Natural killer cell (primary cell): ENCODE results near the gene CIAO3. TPM values are rescaled to one million over a fixed set of nuclear protein-coding genes. Genes with fewer than 3 reads are reported as not detected.

ENCODE experiments used
- ATAC-seq, 3 donors: fragments of 150-1000 bp in 2 of 3; fragments of 200-7000 bp in 1 of 3; cut with Tn5 transposase; 1 replicate in 1 of 3; 2 replicates in 2 of 3; pipeline ENCODE4 v1.10.0; 2021; ENCODE audit warnings: mild to moderate bottlenecking in 2 of 3, moderate library complexity in 2 of 3
- DNase-seq, 2 donors: peaks; one replicate each; pipeline versions ENCODE4 v3.0.0 to v3.0.0-alpha.2; 2013 to 2021; ENCODE audit warnings: mixed read lengths in 1 of 2
- H3K27ac ChIP-seq: one replicate; pipeline ENCODE4 v1.5.1; 2013; ENCODE audit warnings: mild to moderate bottlenecking, low read length
- H3K27me3 ChIP-seq: one replicate; pipeline ENCODE4 v1.6.1; 2013; ENCODE audit warnings: low read length; ENCODE audit not compliant: control insufficient read depth, insufficient read depth
- H3K36me3 ChIP-seq: one replicate; pipeline ENCODE4 v1.6.1; 2013; ENCODE audit warnings: low read length; ENCODE audit not compliant: control insufficient read depth, insufficient read depth
- H3K4me1 ChIP-seq: one replicate; pipeline ENCODE4 v1.6.1; 2013; ENCODE audit warnings: low read length; ENCODE audit not compliant: control insufficient read depth, insufficient read depth
- H3K4me3 ChIP-seq: one replicate; pipeline ENCODE4 v1.5.1; 2013; ENCODE audit warnings: low read length
- H3K9me3 ChIP-seq: one replicate; pipeline ENCODE4 v1.6.1; 2013; ENCODE audit warnings: low read length; ENCODE audit not compliant: control insufficient read depth, insufficient read depth
- H3K27ac Mint-ChIP-seq, 2 donors: one replicate each; pipeline ENCODE4 v1.8.0; 2022; ENCODE audit warnings: mild to moderate bottlenecking in 2 of 2, mixed read lengths in 2 of 2, moderate library complexity in 1 of 2
- H3K27me3 Mint-ChIP-seq, 2 donors: one replicate each; pipeline ENCODE4 v1.8.0; 2022; ENCODE audit warnings: low read depth in 2 of 2, mixed read lengths in 2 of 2
- H3K36me3 Mint-ChIP-seq: one replicate; pipeline ENCODE4 v1.8.0; 2022; ENCODE audit warnings: mixed read lengths
- H3K4me1 Mint-ChIP-seq, 2 donors: one replicate each; pipeline ENCODE4 v1.8.0; 2022; ENCODE audit warnings: mixed read lengths in 2 of 2
- H3K4me3 Mint-ChIP-seq: one replicate; pipeline ENCODE4 v1.8.0; 2022; ENCODE audit warnings: mild to moderate bottlenecking, moderate library complexity, mixed read lengths
- H3K9me3 Mint-ChIP-seq, 2 donors: one replicate each; pipeline ENCODE4 v1.8.0; 2022; ENCODE audit warnings: mixed read lengths in 2 of 2
- CTCF ChIP-seq: fragments of 200-600 bp; IDR thresholded peaks from one replicate; pipeline ENCODE4 v1.8.0; 2022; ENCODE audit warnings: antibody characterized with exemption
- WGBS: methylation state at CpG from one replicate; pipeline ENCODE4 v1.1.7; 2013; ENCODE audit warnings: missing lambda C conversion rate; ENCODE audit not compliant: insufficient coverage; 5-methylcytosine and 5-hydroxymethylcytosine counted together
- intact Hi-C: fragments of 100-400 bp; cut with micrococcal nuclease; formaldehyde crosslinking; loops from one replicate; pipeline ENCODE4 v1.14.2; 2022
- total RNA-seq, 4 donors: library from RNA; stranded (reverse); fragments of 120-200 nt in 1 of 4; gene quantifications; one replicate each; pipeline versions ENCODE4 v1.2.3 to v1.2.4, GENCODE V29; 2013 to 2022

CIAO3 gene
- total RNA-seq: 10 to 100 TPM; 36.9 to 39.8 (median 37.5) TPM
- total RNA-seq (2013): 30.4 TPM

DNA sequence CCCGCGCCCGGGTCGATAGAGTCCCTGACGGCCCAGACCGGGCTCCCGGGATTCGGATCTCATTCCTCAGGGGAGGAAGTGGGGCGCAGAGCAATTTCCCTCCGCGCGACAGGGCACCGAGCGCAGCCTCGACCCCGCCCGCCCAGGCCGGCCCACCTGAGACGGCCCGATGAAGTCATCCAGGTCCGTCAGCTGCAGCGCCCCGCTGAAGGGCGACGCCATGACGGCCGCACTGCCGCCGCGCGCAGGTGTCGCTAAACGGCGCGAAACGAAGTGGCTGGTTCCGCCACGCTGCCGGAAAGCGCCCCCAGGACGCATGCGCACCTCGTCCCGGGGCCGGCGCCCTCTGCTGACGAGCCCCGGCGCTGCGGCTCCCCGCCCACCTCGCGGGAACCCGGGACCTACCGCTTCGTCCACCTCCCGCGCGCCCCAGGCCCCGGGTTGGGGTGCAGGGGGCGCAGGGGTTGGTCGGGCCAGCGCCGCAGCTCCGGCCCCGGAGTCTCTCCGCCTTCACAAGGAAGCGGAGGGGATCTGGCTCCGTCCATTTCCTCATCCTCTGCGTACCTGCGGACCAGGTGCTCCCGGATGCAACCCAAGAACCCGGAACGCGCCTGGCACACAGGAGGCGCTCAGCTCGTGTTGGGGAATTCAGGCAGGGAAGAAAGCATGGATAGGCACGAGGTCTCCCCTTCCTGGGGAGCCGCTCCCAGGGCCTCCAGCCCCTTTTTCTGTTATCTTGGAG lies at the start of gene CIAO3:
TSS of gene CIAO3 (minus strand) at position 234 of the 742 bp plus-strand sequence. CDS start at position 222, 12 bp downstream.
- Histone ChIP-seq H3K9me3 (no peaks in the 10 kb centered on the region), H3K4me3 (peak within 1 kb of the TSS; percentile 82), H3K27ac (peak within 1 kb of the TSS; percentile 74), H3K36me3 (peaks cover 11% of the 10 kb centered on the region), H3K4me1 (peaks cover 16% of the 10 kb centered on the region), H3K27me3 (no peaks in the 10 kb centered on the region)
- intact Hi-C loops: loop anchor here (2.0 kb wide), 1 partner anchor 26 kb away; the partner anchor contains the start of gene METRN
- H3K4me3 Mint-ChIP-seq: peak within 1 kb of the TSS; percentile 84
- WGBS: under 1% methylated on average over 79 of the region's 79 CpGs
- H3K4me1 Mint-ChIP-seq: no peaks in the 10 kb centered on the region
- H3K27me3 Mint-ChIP-seq: no peaks in the 10 kb centered on the region
- ATAC-seq (peak; percentile 92 to 95 (median 92)), DNase-seq (peak; percentile 93 to 95)
- peak; percentile 94 for TF ChIP-seq CTCF
- no peaks in the 10 kb centered on the region for H3K36me3 Mint-ChIP-seq
- no peaks in the 10 kb centered on the region for H3K9me3 Mint-ChIP-seq
- peak within 1 kb of the TSS; percentile 6 to 71 for H3K27ac Mint-ChIP-seq

- Mint-ChIP-seq H3K27me3 (no peaks in the 10 kb centered on the region), H3K4me3 (peak overlapping the region; percentile 63), H3K36me3 (no peaks in the 10 kb centered on the region), H3K27ac (peak overlapping the region in 1 of 2 donors; percentile 59), H3K9me3 (no peaks in the 10 kb centered on the region), H3K4me1 (peaks cover 0 to 5% of the 10 kb centered on the region in 2 donors)
- H3K27ac ChIP-seq: no peak overlapping the region
- H3K36me3 ChIP-seq: peaks cover 5% of the 10 kb centered on the region
- ATAC-seq: no peak
- no peak overlapping the region for H3K4me3 ChIP-seq
- no peaks in the 10 kb centered on the region for H3K9me3 ChIP-seq
- H3K4me1 ChIP-seq: peaks cover 29% of the 10 kb centered on the region
- no peak for DNase-seq
- no peak for TF ChIP-seq CTCF
- 97% methylated on average over 17 of the region's 17 CpGs for WGBS
- intact Hi-C loops: no loop called here
- H3K27me3 ChIP-seq: no peaks in the 10 kb centered on the region
These were observed 49.3 kb upstream of the CIAO3 start for GRCh38 chr16:790086-790485.

DNA sequence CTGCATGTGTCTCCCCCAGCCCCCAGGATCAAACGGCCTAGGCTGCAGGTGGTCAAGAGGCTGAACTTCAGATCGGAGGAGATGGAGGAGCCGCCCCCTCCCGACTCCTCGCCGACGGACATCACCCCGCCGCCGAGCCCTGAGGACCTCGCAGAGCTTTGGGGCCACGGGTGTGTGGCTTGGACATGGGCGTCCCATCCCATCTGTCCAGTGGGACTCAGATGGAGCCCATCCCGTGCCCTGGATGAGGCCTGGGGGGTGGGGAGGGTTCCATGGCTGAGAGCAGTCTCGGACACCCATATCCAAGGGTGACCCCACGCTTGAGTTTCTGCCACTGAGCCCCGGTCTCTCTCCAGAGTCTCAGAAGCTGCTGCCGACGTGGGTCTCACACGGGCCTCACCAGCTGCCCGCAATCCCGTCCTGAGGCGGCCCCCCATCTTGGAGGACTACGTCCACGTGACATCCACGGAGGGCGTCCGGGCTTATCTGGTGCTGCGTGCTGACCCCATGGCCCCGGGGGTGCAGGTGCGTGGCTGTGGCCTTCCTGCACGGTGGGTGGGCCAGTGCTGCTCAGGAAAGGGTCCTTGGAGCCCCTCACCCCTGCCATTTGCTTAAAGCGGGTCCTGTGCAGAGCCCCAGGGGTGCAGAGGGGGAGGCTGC lies 48.5 kb upstream of the CIAO3 start:
- Histone ChIP-seq H3K36me3 (peaks cover 5% of the 10 kb centered on the region), H3K27ac (no peak overlapping the region), H3K4me3 (no peak overlapping the region), H3K4me1 (peaks cover 29% of the 10 kb centered on the region), H3K9me3 (no peaks in the 10 kb centered on the region), H3K27me3 (no peaks in the 10 kb centered on the region)
- Mint-ChIP-seq H3K4me3 (peak overlapping the region; percentile 31), H3K9me3 (no peaks in the 10 kb centered on the region), H3K27me3 (no peaks in the 10 kb centered on the region), H3K27ac (no peak overlapping the region), H3K4me1 (peaks cover 0 to 9% of the 10 kb centered on the region in 2 donors), H3K36me3 (no peaks in the 10 kb centered on the region)
- DNase-seq: no peak
- intact Hi-C loops: no loop called here
- 84% methylated on average over 33 of the region's 33 CpGs for WGBS
- no peak for TF ChIP-seq CTCF
- no peak for ATAC-seq
